ENCODE data around the gene TMEM121. TPM values are rescaled to one million over a fixed set of nuclear protein-coding genes. Genes with fewer than 3 reads are reported as not detected.

The TMEM121 gene
- 4.0 TPM for total RNA-seq
- long read RNA-seq, transcript TMEM121-201 (2 exons, 1,532 nt), result major isoform, 7 of 13 reads
- long read RNA-seq, partial matches to known transcripts, result 0 of 13 reads
- long read RNA-seq, other reads (novel, unspliced or antisense), result 5 of 13 reads

DNA sequence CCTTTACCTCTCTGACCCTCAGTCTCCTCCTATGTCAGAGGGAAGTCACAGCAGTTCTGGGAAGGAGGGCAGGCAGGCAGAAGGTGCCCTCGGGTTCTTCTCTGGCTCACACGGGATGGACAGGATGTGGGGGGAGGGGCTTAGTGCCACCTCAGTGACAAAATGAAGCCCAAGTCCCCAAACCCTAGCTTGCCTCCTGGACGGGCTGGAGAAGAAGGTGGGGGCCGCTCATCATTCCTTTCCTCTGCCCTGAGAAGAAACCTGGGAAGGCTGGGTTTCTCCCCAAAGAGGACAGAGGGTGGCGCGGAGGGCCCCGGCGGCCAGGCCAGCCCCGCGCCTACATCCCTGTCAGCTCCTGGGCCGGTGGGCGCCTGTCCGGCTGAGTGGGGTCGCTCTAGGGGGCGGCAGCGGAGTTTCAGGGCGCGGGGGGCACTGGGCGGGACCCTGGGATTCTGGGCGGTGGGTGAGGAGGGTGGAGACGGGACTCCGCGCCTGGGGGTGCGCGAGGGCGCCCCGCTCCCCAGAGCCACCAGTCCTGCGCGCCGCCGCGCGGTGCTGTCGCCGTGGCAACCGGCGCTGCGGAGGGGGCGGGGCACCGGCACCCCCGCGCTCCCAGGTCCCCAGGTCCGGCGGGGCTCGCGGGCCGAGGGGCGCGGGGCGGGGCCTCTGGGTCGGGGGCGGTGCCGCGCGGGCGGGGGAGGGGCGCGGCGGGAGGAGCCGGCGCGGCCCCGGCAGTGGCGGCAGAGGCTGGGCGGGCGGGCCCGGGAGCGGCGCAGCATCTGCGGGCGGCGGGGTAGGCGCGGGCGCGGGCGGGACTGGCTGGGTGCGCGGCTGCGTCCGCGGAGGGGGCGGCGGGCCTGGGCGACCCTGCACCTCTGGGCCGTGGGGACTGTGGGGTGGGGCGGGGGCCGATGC, at the start of gene TMEM121:
TMEM121 (plus strand) TSS at position 723 of the 915 bp plus-strand sequence. CDS start 2,252 bp downstream, outside the sequence.
- intact Hi-C loops (cut with micrococcal nuclease), result no loop called here
- ATAC-seq, result peak; percentile 11
- DNase-seq, result peak; percentile 55

DNA sequence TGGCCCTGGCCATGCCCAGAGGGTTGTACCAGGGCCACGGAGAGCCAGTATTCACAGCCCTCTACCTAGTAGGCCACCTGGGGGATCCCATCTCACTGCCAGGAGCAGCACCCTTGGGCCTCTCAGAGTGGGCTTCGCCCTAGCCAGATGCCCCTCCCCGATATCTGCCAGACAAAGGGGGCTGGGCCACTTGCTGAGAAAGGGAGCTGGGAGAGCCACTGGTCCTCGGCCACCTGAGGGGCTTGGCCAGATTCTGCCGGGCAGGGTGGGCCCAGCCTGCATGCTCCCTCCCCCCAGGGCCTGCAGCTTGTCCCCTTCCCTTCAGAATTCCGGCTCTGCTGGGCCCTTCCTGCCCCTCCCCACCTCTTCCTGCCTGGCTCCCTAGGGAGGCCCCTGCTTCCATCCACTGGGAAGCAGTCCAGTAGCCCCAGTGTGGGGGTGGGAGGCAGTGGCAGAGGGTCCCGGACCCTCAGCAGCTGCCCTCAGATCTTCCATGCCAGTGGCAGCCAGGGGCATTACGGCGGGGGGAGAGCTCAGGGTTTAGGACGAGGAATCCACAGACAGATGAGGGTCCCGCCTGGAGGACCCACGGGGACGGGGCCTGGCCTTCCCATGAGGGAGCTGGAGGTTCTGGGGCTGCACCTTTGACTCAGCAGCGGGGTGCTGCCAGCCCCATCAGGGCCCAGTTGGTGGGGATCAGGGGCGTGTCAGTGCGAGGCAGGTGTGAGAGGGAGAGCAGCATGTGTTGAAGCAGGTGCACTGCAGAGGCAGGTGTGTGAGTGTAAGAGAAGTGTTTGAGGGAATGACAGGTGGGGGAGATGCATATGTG, 49.3 kb upstream of the TMEM121 start:
- DNase-seq (peak; percentile 66), ATAC-seq (no peak)
- intact Hi-C loops (cut with micrococcal nuclease), result no loop called here

DNA sequence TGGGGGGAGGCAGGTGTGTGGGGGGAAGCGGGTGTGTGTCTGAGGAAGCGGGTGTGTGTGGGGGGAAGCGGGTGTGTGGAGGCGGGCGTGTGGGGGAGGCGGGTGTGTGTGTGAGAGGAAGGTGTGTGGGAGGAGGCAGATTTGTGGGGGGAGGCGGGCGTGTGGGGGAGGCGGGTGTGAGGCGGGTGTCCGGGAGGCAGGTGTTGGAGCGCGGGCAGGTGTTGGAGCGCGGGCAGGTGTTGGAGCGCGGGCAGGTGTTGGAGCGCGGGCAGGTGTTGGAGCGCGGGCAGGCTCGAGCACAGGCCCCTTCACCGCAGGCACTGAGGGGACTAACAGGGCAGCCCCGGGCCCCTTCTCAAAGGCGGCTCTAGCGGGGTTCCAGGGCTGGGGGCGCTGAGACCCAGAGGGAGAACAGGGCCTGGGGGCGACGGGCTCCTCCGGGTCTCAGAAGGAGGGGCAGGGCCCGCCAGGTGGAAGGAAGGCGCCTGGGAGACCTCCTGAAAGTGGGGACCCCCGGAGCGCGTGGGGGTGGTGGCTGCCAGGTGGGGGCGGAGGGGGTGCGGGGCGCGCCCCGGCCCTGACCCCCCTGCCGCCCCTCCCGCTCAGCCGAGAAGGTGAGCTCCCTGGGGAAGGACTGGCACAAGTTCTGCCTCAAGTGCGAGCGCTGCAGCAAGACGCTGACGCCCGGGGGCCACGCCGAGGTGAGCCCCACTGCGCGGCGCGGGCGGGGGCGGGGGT, 48.6 kb upstream of the TMEM121 start:
- DNase-seq (no peak), ATAC-seq (no peak)
- intact Hi-C loops (cut with micrococcal nuclease), result no loop called here

DNA sequence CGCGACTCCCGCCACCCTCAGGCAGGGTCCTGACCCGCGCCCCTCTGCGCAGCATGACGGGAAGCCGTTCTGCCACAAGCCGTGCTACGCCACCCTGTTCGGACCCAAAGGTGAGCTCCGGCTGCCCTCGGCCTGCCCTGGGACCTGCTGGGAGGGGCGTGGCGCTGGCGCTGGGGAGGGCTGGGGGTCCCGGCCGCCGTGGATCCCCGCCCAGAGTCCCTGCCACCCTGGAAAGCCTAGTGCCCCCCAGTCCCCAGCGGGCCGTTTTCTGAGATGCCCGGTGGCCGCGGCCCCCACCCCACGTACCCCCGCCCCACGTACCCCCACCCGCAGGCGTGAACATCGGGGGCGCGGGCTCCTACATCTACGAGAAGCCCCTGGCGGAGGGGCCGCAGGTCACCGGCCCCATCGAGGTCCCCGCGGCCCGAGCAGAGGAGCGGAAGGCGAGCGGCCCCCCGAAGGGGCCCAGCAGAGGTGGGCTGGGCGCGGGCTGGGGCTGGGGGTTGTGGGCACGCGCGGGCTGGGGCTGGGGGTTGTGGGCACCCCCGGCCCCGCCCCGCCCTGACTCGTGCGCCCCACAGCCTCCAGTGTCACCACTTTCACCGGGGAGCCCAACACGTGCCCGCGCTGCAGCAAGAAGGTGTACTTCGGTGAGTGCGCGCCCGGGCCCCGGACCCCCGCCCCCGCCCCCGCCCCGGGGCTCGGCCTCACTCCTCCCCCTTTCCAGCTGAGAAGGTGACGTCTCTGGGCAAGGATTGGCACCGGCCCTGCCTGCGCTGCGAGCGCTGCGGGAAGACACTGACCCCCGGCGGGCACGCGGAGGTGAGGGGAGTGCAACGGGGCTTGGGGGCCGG, 47.8 kb upstream of the TMEM121 start:
- intact Hi-C loops (cut with micrococcal nuclease), result no loop called here

DNA sequence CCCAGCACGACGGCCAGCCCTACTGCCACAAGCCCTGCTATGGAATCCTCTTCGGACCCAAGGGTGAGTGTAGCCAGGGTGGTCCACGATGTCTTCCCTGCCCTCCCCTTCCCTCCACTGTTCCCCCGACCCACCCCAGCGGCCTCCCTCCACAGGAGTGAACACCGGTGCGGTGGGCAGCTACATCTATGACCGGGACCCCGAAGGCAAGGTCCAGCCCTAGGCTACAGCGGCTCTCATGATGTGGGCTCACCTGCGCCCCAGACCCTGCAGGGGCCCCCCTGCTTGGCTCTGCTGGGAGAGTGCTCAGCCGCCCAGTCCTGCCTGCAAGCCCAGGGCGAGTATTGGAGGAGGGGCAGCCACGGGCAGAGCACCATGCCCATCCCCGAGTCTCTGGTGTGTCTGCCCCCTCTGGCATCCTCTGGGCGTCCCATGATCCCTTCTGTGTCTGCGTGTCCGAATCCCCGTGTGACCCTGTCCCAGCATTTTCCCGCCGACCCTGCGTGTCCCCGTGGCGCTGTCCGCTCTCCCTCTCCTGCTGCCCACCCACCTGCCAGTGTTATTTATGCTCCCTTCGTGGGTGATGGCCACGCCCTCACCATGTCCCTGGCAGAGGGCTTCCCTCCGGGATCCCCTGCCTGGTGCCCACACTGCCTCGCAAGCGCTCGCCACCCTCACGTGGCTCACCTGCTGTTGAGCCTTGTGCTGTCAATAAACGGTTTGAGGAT, 46.8 kb upstream of the TMEM121 start:
- peak; percentile 51 for DNase-seq
- ATAC-seq, result no peak
- intact Hi-C loops (cut with micrococcal nuclease), result no loop called here

More for the DNA sequence above, 47.8 kb upstream of the TMEM121 start:
- no peak for ATAC-seq
- DNase-seq, result peak; percentile 38

DNA sequence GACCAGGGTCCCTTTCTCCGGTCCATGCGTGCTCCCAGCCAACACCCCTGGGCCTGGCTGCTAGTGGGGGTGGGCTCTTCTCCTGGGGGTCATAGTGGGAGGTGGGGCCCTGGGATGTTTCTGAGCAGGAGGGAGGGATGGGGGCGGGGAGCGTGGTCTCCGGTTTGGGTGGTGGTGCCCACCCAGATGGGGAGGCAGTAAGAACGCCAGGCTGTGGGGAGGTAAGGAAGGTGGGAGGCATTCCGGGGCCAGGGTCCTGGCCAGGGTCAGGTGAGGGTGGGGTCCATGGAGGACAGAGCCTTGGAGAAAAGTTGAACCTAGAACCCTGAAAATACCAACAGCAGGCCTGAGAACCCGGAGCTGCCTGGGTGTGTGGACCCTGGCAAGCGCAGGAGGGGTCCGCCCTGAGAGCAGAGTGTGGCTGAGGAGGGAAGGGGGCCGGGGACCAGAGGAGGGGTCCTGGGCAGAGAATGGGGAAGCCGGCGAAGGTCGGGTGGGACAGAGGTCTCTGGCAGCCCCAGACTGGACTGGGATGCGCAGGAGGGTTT, 46.1 kb upstream of the TMEM121 start:
- DNase-seq (no peak), ATAC-seq (no peak)
- intact Hi-C loops (cut with micrococcal nuclease), result no loop called here

DNA sequence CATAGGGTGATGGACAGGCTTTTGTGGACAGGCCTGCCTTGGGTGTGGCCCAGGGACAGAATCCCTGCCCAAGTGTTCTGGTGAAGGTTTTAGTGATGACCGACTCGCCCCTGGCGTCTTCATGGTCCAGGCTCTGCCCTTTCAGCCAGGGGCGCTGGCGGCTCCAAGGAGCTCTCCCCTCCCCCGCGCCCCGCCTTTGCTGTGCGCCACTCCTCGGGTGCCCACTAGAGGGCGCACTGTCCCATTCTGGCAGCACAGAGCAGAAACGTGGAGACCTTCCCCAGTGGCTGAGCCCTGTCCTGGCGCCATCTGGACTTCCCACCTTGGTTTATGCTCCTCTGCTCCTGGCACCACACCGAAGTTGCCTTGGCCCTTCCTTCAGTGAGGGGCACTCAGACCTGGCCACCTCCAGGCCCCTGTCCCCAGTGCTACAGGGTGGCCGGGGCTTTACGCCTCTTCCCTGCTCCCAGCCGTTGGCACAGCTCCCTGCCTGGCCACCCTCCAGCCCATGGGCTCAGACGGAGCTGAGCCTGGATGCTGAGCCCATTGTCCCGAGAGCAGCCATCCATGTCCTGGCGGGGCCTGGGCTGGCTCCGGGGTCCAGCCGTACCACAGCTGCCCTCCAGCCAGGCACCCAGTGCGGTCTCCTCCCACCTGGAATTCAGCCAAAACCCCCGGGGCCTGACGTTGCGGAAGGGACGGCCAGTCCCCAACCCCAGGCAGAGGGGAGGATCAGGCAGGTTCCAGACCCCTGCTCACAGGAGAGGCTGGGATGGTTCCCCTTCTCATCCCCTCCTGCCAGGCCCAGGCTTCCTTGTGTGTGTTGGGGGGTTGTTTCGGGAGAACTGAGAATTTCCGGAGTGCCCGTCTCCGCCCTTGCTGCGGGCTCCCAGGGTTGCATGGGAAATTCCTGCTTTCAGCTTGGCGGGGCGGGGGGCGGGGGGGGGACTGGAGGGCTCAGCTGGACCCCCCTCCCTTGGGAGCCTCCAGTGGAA, 45.3 kb upstream of the TMEM121 start:
- ATAC-seq (peak; percentile 71), DNase-seq (peak; percentile 94)
- intact Hi-C loops (cut with micrococcal nuclease), result no loop called here

DNA sequence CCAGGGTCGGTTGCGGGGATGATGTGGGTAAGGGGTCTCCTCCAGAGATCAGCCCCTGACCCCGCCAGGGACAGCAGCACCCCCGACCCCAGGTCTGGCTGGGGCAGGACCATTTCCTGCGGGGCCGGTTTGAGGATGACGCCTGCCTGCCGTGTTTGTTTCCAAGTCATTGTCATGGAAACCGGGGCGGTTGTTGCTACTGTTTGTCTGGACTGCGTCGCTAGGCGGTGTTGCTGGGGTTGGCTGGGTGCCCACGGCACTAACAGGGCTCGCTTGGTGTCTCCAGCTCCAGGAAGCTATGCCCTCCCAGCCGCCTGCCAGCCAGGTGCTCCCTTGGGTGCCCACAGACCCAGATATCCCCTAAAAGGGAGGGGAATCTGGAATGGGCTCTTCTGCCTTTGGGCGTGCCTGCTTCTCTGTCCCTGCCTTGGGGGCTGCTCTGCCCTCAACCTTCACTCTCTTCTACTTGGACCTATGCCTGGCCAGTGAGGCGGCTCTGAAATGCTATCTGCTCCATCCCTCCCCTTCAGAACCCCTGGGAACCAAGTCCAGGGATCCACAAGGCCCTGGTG, 44.4 kb upstream of the TMEM121 start:
- ATAC-seq (peak; percentile 50), DNase-seq (peak; percentile 95)
- intact Hi-C loops (cut with micrococcal nuclease), result no loop called here

DNA sequence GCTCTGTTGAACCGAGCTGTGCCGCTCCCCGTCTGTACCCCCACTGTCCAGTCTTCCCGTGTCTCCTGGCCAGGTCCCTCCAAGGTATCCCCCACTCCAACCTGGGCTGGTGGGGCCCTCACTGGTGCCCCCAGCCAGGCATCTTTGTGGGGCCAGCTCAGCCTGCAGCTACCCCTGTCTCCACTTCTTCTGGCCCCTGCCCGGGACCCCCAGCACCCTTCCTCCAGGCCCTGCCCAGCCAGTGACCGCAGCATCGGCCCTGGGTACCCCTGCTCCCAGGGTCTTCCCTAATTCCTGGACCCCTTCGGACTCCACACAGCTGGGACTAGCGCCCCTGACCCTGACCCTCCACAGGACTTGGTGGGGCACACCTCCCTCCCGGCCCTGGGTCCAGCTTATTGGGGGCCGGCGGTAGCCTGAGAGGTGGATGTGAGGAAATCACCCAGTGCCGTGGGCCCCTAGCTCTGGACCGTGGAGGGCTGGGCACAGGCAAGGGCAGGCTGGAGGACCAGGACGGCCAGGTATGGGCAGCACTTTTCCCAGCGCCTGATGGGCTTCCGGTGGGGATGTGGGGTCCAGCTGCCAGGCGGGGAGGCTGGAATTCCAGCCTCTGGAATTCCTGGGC, 43.8 kb upstream of the TMEM121 start:
- ATAC-seq, result no peak
- intact Hi-C loops (cut with micrococcal nuclease), result no loop called here
- peak; percentile 38 for DNase-seq

DNA sequence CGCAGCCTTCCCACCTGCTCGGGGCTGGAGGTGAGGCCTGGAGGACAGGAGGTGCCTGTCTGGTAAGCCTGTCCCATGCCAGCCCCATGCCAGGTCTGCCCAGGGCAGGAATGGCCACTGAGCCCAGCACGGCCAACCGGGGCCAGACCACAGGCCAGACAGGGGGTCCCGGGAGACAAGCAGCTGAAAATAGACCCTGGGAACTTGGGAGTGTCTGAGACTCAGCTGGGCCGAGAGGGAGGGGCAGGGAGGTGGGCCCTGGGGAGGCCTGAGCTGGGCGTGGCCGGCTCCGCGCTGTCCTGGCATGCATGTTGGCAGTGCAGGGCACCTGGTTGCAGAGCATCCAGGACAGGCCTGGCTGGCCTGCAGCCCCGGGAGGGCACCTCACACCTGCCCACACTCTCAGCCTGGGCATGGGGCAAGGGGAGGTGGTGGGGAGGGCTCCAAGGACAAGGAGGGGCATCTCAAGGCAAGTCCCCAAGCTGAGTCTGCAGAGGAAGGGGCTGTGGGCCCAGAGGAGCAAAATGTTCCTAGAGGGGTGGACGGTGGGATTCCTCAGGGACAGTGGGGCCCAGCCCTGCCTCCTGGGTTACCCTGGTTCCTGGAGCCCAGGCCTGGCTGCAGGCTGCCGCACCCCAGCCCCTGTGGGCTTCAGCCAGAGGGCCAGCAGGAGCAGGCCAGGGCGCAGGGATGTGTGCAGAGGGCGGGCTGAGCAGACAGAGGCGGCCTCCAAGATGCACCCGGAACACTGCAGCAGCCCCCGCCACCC, 42.9 kb upstream of the TMEM121 start:
- ATAC-seq, result no peak
- peak; percentile 53 for DNase-seq
- intact Hi-C loops (cut with micrococcal nuclease), result no loop called here

DNA sequence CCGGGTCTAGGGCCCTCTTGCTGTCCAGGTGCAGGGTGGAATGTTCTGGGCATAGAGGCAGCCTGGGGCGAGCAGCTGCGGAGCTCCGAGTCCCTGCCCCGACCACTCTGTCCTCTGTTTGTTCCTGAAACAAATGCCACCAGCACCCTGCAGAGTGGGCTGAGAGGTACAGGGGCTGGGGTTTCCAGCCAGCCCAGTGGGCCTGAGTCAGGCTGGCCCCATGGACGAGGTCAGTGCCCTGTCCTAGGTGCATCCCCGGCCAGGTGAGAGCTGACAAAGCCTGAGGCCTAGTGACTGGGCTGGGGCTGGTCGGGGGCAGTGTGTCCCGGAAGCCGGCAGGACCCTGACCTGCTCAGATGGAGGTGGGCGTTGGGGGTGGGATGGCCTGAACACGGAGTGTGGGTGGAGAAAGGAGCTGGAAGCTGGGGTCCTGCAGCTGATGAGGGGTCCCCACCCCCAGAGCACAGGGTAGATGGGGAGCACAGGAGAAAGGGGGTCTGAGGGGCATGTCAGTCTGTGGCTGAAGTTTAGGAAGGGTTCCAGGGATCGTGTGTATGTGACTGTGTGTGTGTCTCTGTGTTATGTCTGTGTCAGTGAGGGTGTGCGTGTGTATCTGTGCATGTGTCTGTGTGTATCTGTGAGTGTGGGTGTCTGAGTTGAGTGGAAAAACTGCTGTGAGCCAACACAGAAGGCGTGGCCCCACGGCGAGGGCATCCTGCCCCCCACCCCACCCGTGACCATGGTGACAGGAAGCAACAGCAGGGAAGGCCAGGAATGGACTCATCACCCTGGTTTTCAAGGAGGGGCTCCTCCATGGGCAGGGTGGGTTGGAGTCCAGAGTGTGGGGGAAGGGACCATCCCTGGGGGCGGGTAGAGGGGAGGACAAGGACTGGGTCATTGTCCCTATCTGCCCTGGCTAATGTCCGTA, 42.0 kb upstream of the TMEM121 start:
- DNase-seq, result peak; percentile 69
- ATAC-seq, result no peak
- intact Hi-C loops (cut with micrococcal nuclease), result no loop called here

DNA sequence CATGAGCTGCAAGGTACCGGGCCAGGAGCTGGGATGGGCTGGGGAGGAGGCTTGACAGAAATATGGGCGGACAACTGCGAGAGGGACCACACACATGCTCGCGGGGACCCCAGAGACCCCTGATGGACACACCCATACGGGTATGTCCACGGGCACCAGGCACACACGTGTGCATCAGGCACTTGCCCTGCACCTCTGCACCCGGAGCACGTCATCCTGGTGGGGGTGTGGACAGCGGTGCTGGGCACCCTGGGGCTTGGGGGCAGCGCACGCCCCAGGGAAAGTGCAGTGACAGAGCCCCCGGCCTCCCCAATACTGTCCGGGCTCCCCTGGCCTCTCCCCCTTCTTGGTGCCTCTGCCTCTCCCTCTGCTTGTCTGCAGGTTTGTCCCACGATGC, 41.4 kb upstream of the TMEM121 start:
- DNase-seq, result peak; percentile 38
- no peak for ATAC-seq
- intact Hi-C loops (cut with micrococcal nuclease), result no loop called here

DNA sequence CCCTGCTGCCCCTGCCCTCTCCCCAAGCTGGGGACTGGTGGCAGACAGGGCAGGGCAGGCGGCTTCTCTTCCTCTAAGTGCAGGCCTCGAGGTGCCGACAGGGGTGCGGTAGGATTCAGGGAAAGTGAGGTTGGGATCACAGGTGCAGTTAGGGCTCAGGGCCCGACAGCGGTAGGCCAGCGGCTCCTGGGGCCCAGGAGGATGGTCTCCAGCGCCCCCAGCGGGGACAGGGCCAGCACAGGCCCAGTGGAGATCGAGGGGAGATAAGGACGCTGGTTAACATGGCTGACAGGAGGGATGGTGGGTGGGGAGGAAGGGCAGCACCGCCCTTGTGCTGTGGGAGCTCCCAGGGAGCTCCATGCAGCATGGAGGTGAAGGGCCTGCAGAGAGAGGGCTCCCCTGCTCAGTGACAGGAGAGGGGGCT, 40.6 kb upstream of the TMEM121 start:
- no peak for ATAC-seq
- intact Hi-C loops (cut with micrococcal nuclease), result no loop called here
- DNase-seq, result peak; percentile 61
